Measurements from ENCODE around the gene EPN3.

DNA sequence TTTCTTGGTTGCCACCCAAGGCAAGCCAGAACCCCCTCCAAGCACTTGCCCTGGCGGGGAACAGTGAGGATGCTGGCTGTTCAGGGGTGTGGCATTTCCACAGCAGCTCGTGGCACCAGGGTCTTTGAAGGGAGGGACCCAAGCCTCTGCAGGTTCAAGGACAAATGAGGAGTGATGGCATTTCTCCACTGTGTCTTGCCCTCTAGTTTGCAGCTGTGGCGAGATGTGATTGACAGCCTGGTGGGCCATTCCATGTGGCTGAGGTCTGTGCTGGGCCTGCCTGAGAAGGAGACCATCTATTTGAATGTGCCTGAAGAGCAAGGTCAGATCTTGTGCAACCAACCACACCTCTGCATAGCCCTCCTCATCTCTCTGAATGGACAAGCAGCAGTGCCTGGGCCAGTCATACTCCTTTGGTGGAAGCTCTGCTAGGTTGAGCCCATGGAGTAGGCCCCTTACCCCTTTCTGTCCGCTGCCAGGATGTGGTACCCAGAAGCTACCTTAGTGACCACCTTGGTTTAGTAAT is 4.5 kb upstream of the EPN3 start:
- TF ChIP-seq EZH2 (IDR thresholded peaks at IDR 0.05), result no peak
- TF ChIP-seq, protein P1, sequence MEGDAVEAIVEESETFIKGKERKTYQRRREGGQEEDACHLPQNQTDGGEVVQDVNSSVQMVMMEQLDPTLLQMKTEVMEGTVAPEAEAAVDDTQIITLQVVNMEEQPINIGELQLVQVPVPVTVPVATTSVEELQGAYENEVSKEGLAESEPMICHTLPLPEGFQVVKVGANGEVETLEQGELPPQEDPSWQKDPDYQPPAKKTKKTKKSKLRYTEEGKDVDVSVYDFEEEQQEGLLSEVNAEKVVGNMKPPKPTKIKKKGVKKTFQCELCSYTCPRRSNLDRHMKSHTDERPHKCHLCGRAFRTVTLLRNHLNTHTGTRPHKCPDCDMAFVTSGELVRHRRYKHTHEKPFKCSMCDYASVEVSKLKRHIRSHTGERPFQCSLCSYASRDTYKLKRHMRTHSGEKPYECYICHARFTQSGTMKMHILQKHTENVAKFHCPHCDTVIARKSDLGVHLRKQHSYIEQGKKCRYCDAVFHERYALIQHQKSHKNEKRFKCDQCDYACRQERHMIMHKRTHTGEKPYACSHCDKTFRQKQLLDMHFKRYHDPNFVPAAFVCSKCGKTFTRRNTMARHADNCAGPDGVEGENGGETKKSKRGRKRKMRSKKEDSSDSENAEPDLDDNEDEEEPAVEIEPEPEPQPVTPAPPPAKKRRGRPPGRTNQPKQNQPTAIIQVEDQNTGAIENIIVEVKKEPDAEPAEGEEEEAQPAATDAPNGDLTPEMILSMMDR (IDR thresholded peaks at IDR 0.05 in 2 of 3, conservative IDR thresholded peaks at IDR 0.05 in 1 of 3; ENCODE audit: borderline replicate concordance in 1 of 3, insufficient read depth in 1 of 3, low read depth in 2 of 3, low read length in 2 of 3), result no peak
- TF ChIP-seq POLR2A (IDR thresholded peaks at IDR 0.05; ENCODE audit: borderline replicate concordance, extremely low read depth, insufficient read depth, insufficient read length), result no peak
- TF ChIP-seq POLR2AphosphoS5 (IDR thresholded peaks at IDR 0.05; ENCODE audit: low read depth, low read length), result no peak
- no peak for TF ChIP-seq EGR1 (IDR thresholded peaks at IDR 0.05; ENCODE audit: low read depth)
- TF ChIP-seq ELF1 (IDR thresholded peaks at IDR 0.05; ENCODE audit: borderline replicate concordance, low read depth), result no peak
- TF ChIP-seq SIN3A (IDR thresholded peaks at IDR 0.05; ENCODE audit: low read depth), result no peak
